HCT116 (cell line): ENCODE results near the gene PFKM. TPM values are rescaled to one million over a fixed set of nuclear protein-coding genes. Genes with fewer than 3 reads are reported as not detected.

Experiments used
- ATAC-seq: fragments of 200-7000 bp; cut with Tn5 transposase; 2 replicates; pipeline ENCODE4 v1.9.1; 2020; ENCODE audit warnings: mild to moderate bottlenecking, moderate library complexity
- BruUV-seq: library from RNA; stranded (reverse); fragments of 400-500 nt; replicated peaks from 2 replicates; lab custom pipeline; 2021; lab: Mats Ljungman, UMichigan
- CTCF ChIA-PET: fragments of 300-600 bp; sonication (Branson Sonifier 250); formaldehyde crosslinking; loops from one replicate; lab custom pipeline; 2021; ENCODE audit warnings: antibody characterized with exemption; lab: Charles Lee
- POLR2A ChIA-PET: fragments of 300-600, 350-600 bp; sonication (Branson Sonifier 250); formaldehyde crosslinking; loops from one replicate; lab custom pipeline; 2021; ENCODE audit warnings: antibody characterized with exemption; lab: Charles Lee
- RAD21 ChIA-PET, 2 experiments: fragments of 300-600 bp; sonication (Branson Sonifier 250); formaldehyde crosslinking; loops; one replicate each; lab custom pipeline; 2023; ENCODE audit warnings: low total read pairs in 2 of 2; ENCODE audit not compliant: uncharacterized antibody in 2 of 2, unreplicated experiment in 2 of 2, low non-redundant PET in 1 of 2; lab: Charles Lee
- DNase-seq: peaks from one replicate; pipeline ENCODE4 v3.0.0-alpha.2; 2010; ENCODE audit warnings: low read depth, low spot score
- H2AFZ ChIP-seq: fragments of 200-600 bp; shearing (Covaris generic), sonication (generic); 2 replicates; pipeline ENCODE4 v1.6.1; 2017; ENCODE audit warnings: low read depth, mixed run types, mixed read lengths, antibody characterized with exemption, low read length; ENCODE audit not compliant: poor library complexity, severe bottlenecking
- H3K27ac ChIP-seq: 2 replicates; pipeline ENCODE4 v1.5.1; 2012; ENCODE audit warnings: low read depth, low read length
- H3K27me3 ChIP-seq: fragments of 200-600 bp; sonication (generic); 2 replicates; pipeline ENCODE4 v1.6.1; 2016; ENCODE audit warnings: mixed run types, low read length, mixed read lengths; ENCODE audit not compliant: insufficient read depth
- H3K36me3 ChIP-seq, 2 experiments: fragments of 200-500 bp in 1 of 2; fragments of 200-600 bp in 1 of 2; sonication (Bioruptor generic) in 1 of 2; sonication (generic) in 1 of 2; 2 replicates each; pipeline versions ENCODE4 v1.5.1 to v1.6.1; 2014 to 2016; ENCODE audit warnings: low read length in 2 of 2, inconsistent platforms in 1 of 2, mixed read lengths in 1 of 2, mixed run types in 1 of 2; ENCODE audit not compliant: insufficient read depth in 2 of 2, control insufficient read depth in 1 of 2
- H3K4me1 ChIP-seq, 2 experiments: fragments of 200-600 bp in 1 of 2; sonication (generic) in 1 of 2; 2 replicates each; pipeline versions ENCODE4 v1.5.1 to v1.6.1; 2012 to 2017; ENCODE audit warnings: low read length in 2 of 2, inconsistent platforms in 1 of 2, mild to moderate bottlenecking in 1 of 2, mixed read lengths in 1 of 2, mixed run types in 1 of 2, moderate library complexity in 1 of 2; ENCODE audit not compliant: insufficient read depth in 2 of 2, control insufficient read depth in 1 of 2
- H3K4me2 ChIP-seq: fragments of 200-600 bp; sonication (generic); 2 replicates; pipeline ENCODE4 v1.6.1; 2017; ENCODE audit warnings: mixed run types, low read length, mixed read lengths
- H3K4me3 ChIP-seq, 2 experiments: fragments of 200-600 bp in 1 of 2; sonication (generic) in 1 of 2; replicated peaks in 1 of 2; 2 replicates each; pipeline ENCODE4 v1.5.1; 2011 to 2016; ENCODE audit warnings: low read length in 2 of 2, control low read depth in 1 of 2, low read depth in 1 of 2, mild to moderate bottlenecking in 1 of 2, mixed read lengths in 1 of 2, mixed run types in 1 of 2
- H3K79me2 ChIP-seq: fragments of 200-600 bp; sonication (generic); 2 replicates; pipeline ENCODE4 v1.6.1; 2017; ENCODE audit warnings: mild to moderate bottlenecking, mixed run types, low read length, moderate library complexity, mixed read lengths; ENCODE audit not compliant: insufficient read depth
- H3K9ac ChIP-seq: fragments of 200-600 bp; sonication (generic); 2 replicates; pipeline ENCODE4 v1.6.1; 2016; ENCODE audit warnings: low read length, mixed read lengths
- H3K9me2 ChIP-seq: fragments of 200-600 bp; sonication (generic), shearing (Covaris generic); 2 replicates; pipeline ENCODE4 v1.6.1; 2017; ENCODE audit warnings: mixed run types, mild to moderate bottlenecking, moderate library complexity; ENCODE audit not compliant: insufficient read depth
- H3K9me3 ChIP-seq, 2 experiments: fragments of 200-500 bp in 1 of 2; fragments of 200-600 bp in 1 of 2; sonication (Bioruptor generic) in 1 of 2; sonication (generic) in 1 of 2; 2 replicates each; pipeline ENCODE4 v1.6.1; 2014 to 2017; ENCODE audit warnings: low read length in 2 of 2, mixed read lengths in 2 of 2, inconsistent platforms in 1 of 2, low read depth in 1 of 2, mild to moderate bottlenecking in 1 of 2, mixed run types in 1 of 2, moderate library complexity in 1 of 2; ENCODE audit not compliant: control insufficient read depth in 1 of 2, insufficient read depth in 1 of 2
- H4K20me1 ChIP-seq: fragments of 200-600 bp; sonication (generic), shearing (Covaris generic); 2 replicates; pipeline ENCODE4 v1.6.1; 2017; ENCODE audit warnings: mixed run types, mild to moderate bottlenecking, moderate library complexity; ENCODE audit not compliant: insufficient read depth
- ATF3 ChIP-seq: IDR thresholded peaks from 2 replicates; pipeline ENCODE4 v1.6.1; 2012
- EGR1 ChIP-seq: IDR thresholded peaks from 2 replicates; pipeline ENCODE4 v1.6.1; 2012; ENCODE audit warnings: low read depth
- ELF1 ChIP-seq: IDR thresholded peaks from 2 replicates; pipeline ENCODE4 v1.6.1; 2012; ENCODE audit warnings: low read depth, borderline replicate concordance
- EZH2 ChIP-seq: fragments of 200-600 bp; sonication (generic); IDR thresholded peaks from 2 replicates; pipeline ENCODE4 v1.6.1; 2017; ENCODE audit warnings: antibody characterized with exemption, mixed run types
- EZH2phosphoT487 ChIP-seq: fragments of 200-600 bp; IDR thresholded peaks from 2 replicates; pipeline ENCODE4 v1.6.1; 2018; ENCODE audit warnings: antibody characterized with exemption, borderline replicate concordance
- FOSL1 ChIP-seq: IDR thresholded peaks from 2 replicates; pipeline ENCODE4 v1.6.1; 2012; ENCODE audit warnings: low read depth
- JUND ChIP-seq: IDR thresholded peaks from 2 replicates; pipeline ENCODE4 v1.6.1; 2012
- MAX ChIP-seq: IDR thresholded peaks from 2 replicates; pipeline ENCODE4 v1.6.1; 2012
- POLR2AphosphoS5 ChIP-seq: IDR thresholded peaks from 2 replicates; pipeline ENCODE4 v1.6.1; 2011; ENCODE audit warnings: mild to moderate bottlenecking, low read depth, low read length, moderate library complexity
- REST ChIP-seq: IDR thresholded peaks from 2 replicates; pipeline ENCODE4 v1.6.1; 2012; ENCODE audit warnings: low read depth
- SRF ChIP-seq: IDR thresholded peaks from 2 replicates; pipeline ENCODE4 v1.6.1; 2012; ENCODE audit warnings: low read depth
- ZBTB33 ChIP-seq: IDR thresholded peaks from 2 replicates; pipeline ENCODE4 v1.6.1; 2011; ENCODE audit warnings: mild to moderate bottlenecking, low read length, moderate library complexity; ENCODE audit not compliant: insufficient replicate concordance; ENCODE audit errors: extremely low read depth
- intact Hi-C: fragments of 100-400 bp; cut with micrococcal nuclease; formaldehyde crosslinking; loops from 2 replicates; pipeline ENCODE4 v1.10.0; 2022
- total RNA-seq: library from RNA; stranded (reverse); gene quantifications from one replicate; pipeline ENCODE4 v1.2.1, GENCODE V29; 2021; ENCODE audit not compliant: unreplicated experiment

PFKM gene
- total RNA-seq, 1 experiment from 2014 or later: 144 TPM

- TF ChIP-seq ZBTB33 (no peak), MAX (no peak), FOSL1 (no peak), JUND (no peak), REST (no peak), SRF (no peak), EZH2phosphoT487 (no peak), ATF3 (no peak), EGR1 (no peak), ELF1 (no peak), EZH2 (no peak), POLR2AphosphoS5 (no peak)
- 0 out of 2 replicates have a peak, but pooled peaks cover 4% of the 10 kb centered on the region for H3K27me3 ChIP-seq
- peak overlapping the region; percentile 81 for H3K9ac ChIP-seq
- peak overlapping the region; percentile 86 for H3K4me2 ChIP-seq
- no peaks in the 10 kb centered on the region for H3K9me3 ChIP-seq
- H3K27ac ChIP-seq: peak overlapping the region; percentile 8; the same call in 1 of the 2 replicates
- TSS peak; percentile 40 for BruUV-seq
- H3K4me1 ChIP-seq: peaks cover 12 to 17% of the 10 kb centered on the region in 2 experiments
- H2AFZ ChIP-seq: no peak overlapping the region
- CTCF ChIA-PET: interaction anchor here (1.3 kb wide), 1 partner anchor 214 kb away, joined by 3 read pairs; no protein-coding TSS in a partner anchor
- ATAC-seq (peak; percentile 1; the same call in 1 of the 2 replicates), DNase-seq (no peak)
- H3K79me2 ChIP-seq: peaks cover 25% of the 10 kb centered on the region
- RAD21 ChIA-PET: no interaction called here
- no peaks in the 10 kb centered on the region for H3K9me2 ChIP-seq
- H4K20me1 ChIP-seq: no peaks in the 10 kb centered on the region
- intact Hi-C loops: no loop called here
- H3K36me3 ChIP-seq: peaks cover 15 to 18% of the 10 kb centered on the region in 2 experiments; a peak in 3 of 4 replicates
- peak overlapping the region; percentile 79 to 93 for H3K4me3 ChIP-seq
- POLR2A ChIA-PET: interaction anchor here (1.0 to 1.3 kb wide), 2 partner anchors 9 to 33 kb away, joined by 3 read pairs; no protein-coding TSS in a partner anchor
These were observed 651 bp downstream of the PFKM start for GRCh38 chr12:48119834-48120195.
